K562 (cell line): Measurements from ENCODE around the gene MAD2L1BP. TPM values are rescaled to one million over a fixed set of nuclear protein-coding genes. Genes with fewer than 3 reads are reported as not detected.

Experiments used
- ATAC-seq: fragments of 200-7000 bp; cut with Tn5 transposase; 3 replicates; pipeline ENCODE4 v1.9.1; 2020; ENCODE audit warnings: moderate library complexity
- BruUV-seq: library from RNA; stranded (reverse); fragments of 400-500 nt; replicated peaks from 2 replicates; lab custom pipeline; 2021; lab: Mats Ljungman, UMichigan
- CTCF ChIA-PET: fragments of 300-600 bp; formaldehyde crosslinking; extraction: SDS; loops from one replicate; lab custom pipeline; 2021; ENCODE audit warnings: low intra/inter-chr PET ratio; lab: Yijun Ruan, JAX
- POLR2A ChIA-PET: fragments of 300-600, 350-650 bp; sonication (Branson Sonifier 250); formaldehyde crosslinking; extraction: SDS; loops from one replicate; lab custom pipeline; 2021; ENCODE audit warnings: antibody characterized with exemption, inconsistent platforms; lab: Yijun Ruan, JAX
- DNase-seq, 4 experiments: peaks; one replicate each; pipeline versions ENCODE4 v3.0.0 to v3.0.0-alpha.2; 2011 to 2018; ENCODE audit warnings: low spot score in 3 of 4, mixed read lengths in 3 of 4; ENCODE audit errors: extremely low read depth in 1 of 4
- FAIRE-seq: peaks from 2 replicates; lab custom pipeline; 2011; peaks lifted over from hg19 to GRCh38; lab: Jason Lieb, UNC
- H2AFZ ChIP-seq: 2 replicates; pipeline ENCODE4 v1.6.0; 2011; ENCODE audit warnings: low read depth, low read length, control low read depth, inconsistent platforms
- H3K27ac ChIP-seq: fragments of 200-600 bp; 3 replicates; pipeline ENCODE4 v1.8.0; 2011; ENCODE audit warnings: low read depth, mild to moderate bottlenecking, control low read depth, inconsistent platforms, low read length, moderate library complexity, mixed read lengths; ENCODE audit errors: extremely low read depth
- H3K27me3 ChIP-seq, 2 experiments: fragments of 300-600 bp in 1 of 2; 2 replicates in 1 of 2; 3 replicates in 1 of 2; pipeline versions ENCODE4 v1.6.0 to v1.8.0; 2011; ENCODE audit warnings: inconsistent platforms in 2 of 2, low read length in 2 of 2, mild to moderate bottlenecking in 1 of 2, mixed read lengths in 1 of 2, moderate library complexity in 1 of 2; ENCODE audit not compliant: control insufficient read depth in 2 of 2, insufficient read depth in 2 of 2
- H3K36me3 ChIP-seq: fragments of 300-600 bp; 3 replicates; pipeline ENCODE4 v1.8.0; 2011; ENCODE audit warnings: mild to moderate bottlenecking, low read length, inconsistent platforms; ENCODE audit not compliant: control insufficient read depth, insufficient read depth
- H3K4me1 ChIP-seq, 2 experiments: fragments of 200-600 bp in 1 of 2; replicated peaks in 1 of 2; 2 replicates in 1 of 2; 3 replicates in 1 of 2; pipeline versions ENCODE4 v1.5.1 to v1.8.0; 2011; ENCODE audit warnings: inconsistent platforms in 2 of 2, low read length in 2 of 2, mild to moderate bottlenecking in 1 of 2, mixed read lengths in 1 of 2, moderate library complexity in 1 of 2; ENCODE audit not compliant: control insufficient read depth in 2 of 2, insufficient read depth in 2 of 2
- H3K4me2 ChIP-seq: 2 replicates; pipeline ENCODE4 v1.6.1; 2011; ENCODE audit warnings: low read length, control low read depth, inconsistent platforms, mixed read lengths; ENCODE audit not compliant: insufficient read depth
- H3K4me3 ChIP-seq: fragments of 200-600 bp; sonication (generic), shearing (Covaris generic); 2 replicates; pipeline ENCODE4 v1.5.1; 2016; ENCODE audit warnings: control low read depth, inconsistent platforms
- H3K79me2 ChIP-seq: fragments of 200-600 bp; 3 replicates; pipeline ENCODE4 v1.8.0; 2011; ENCODE audit warnings: low read length, inconsistent platforms; ENCODE audit not compliant: control insufficient read depth, insufficient read depth
- H3K9ac ChIP-seq, 2 experiments: 2 replicates each; pipeline versions ENCODE4 v1.6.0 to v1.6.1; 2011; ENCODE audit warnings: low read depth in 2 of 2, low read length in 2 of 2, control low read depth in 1 of 2, inconsistent platforms in 1 of 2, mild to moderate bottlenecking in 1 of 2, mixed read lengths in 1 of 2; ENCODE audit not compliant: insufficient read depth in 1 of 2
- H3K9me1 ChIP-seq: one replicate; pipeline ENCODE4 v1.6.0; 2011; ENCODE audit warnings: inconsistent platforms, mild to moderate bottlenecking, low read length, moderate library complexity; ENCODE audit not compliant: control insufficient read depth, insufficient read depth
- H3K9me3 ChIP-seq: replicated peaks from 2 replicates; pipeline ENCODE4 v1.5.1; 2011; ENCODE audit warnings: low read depth, low read length, inconsistent platforms; ENCODE audit not compliant: control insufficient read depth, insufficient read depth
- H4K20me1 ChIP-seq: replicated peaks from 2 replicates; pipeline ENCODE4 v1.6.1; 2011; ENCODE audit warnings: low read length, inconsistent platforms, mixed read lengths; ENCODE audit not compliant: control insufficient read depth, insufficient read depth
- CHD4 ChIP-seq: fragments of 200-600 bp; sonication (generic); IDR thresholded peaks from 3 replicates; pipeline ENCODE4 v1.6.1; 2012; ENCODE audit warnings: low read depth, mild to moderate bottlenecking, mixed read lengths, low read length, inconsistent platforms; ENCODE audit not compliant: insufficient read depth, insufficient replicate concordance, poor library complexity, severe bottlenecking
- DDX20 ChIP-seq: fragments of 450-650 bp; IDR thresholded peaks from 2 replicates; pipeline ENCODE4 v1.6.1; 2016; ENCODE audit warnings: missing genetic modification characterization, low read depth, mild to moderate bottlenecking, missing compliant biosample characterization, moderate library complexity
- HDAC1 ChIP-seq, 2 experiments: fragments of 450-650 bp; IDR thresholded peaks; 2 replicates each; pipeline ENCODE4 v1.6.1; 2016 to 2017; ENCODE audit warnings: inconsistent platforms in 1 of 2, mild to moderate bottlenecking in 1 of 2, moderate library complexity in 1 of 2
- HNRNPL ChIP-seq: fragments of 200-400 bp; formaldehyde crosslinking; IDR thresholded peaks from 2 replicates; pipeline ENCODE4 v1.6.1; 2017; ENCODE audit warnings: low read depth, mild to moderate bottlenecking, low read length
- NONO ChIP-seq, 2 experiments: fragments of 200-400 bp in 1 of 2; fragments of 450-650 bp in 1 of 2; formaldehyde crosslinking in 1 of 2; IDR thresholded peaks; 2 replicates each; pipeline ENCODE4 v1.6.1; 2017; ENCODE audit warnings: low read depth in 2 of 2, mild to moderate bottlenecking in 2 of 2, moderate library complexity in 2 of 2, low read length in 1 of 2
- RHOXF2B ChIP-seq: fragments of 250-450 bp; sonication (Bioruptor Pico); conservative IDR thresholded peaks from 2 replicates; pipeline ENCODE4 v1.5.1; 2021
- ZEB2 ChIP-seq: fragments of 450-650 bp; IDR thresholded peaks from 2 replicates; pipeline ENCODE4 v1.6.1; 2016
- ZNF121 ChIP-seq: sonication (generic); formaldehyde crosslinking; conservative IDR thresholded peaks from 2 replicates; pipeline ENCODE4 v1.8.0; 2022; ENCODE audit warnings: missing genetic modification reagents
- ZNF75A ChIP-seq: fragments of 450-650 bp; formaldehyde crosslinking; IDR thresholded peaks from 2 replicates; pipeline ENCODE4 v1.4.0; 2020; ENCODE audit warnings: mild to moderate bottlenecking
- WGBS: fragments of 100-300 bp; shearing (Covaris generic); methylation state at CpG from one replicate; pipeline ENCODE4 v1.1.6; 2016; ENCODE audit warnings: low coverage, mixed read lengths; ENCODE audit not compliant: insufficient coverage; ENCODE audit errors: missing lambda C conversion rate; 5-methylcytosine and 5-hydroxymethylcytosine counted together
- in situ Hi-C: fragments of 300-500 bp; cut with MboI; formaldehyde crosslinking; loops from 4 replicates; pipeline ENCODE4 v1.15.0; 2018; ENCODE audit warnings: inconsistent platforms, mixed read lengths
- intact Hi-C: fragments of 100-400 bp; cut with micrococcal nuclease; formaldehyde crosslinking; loops from 2 replicates; pipeline ENCODE4 v1.14.2; 2022
- polyA plus RNA-seq, 8 experiments: library from polyadenylated mRNA; depleted of rRNA in 4 of 8; stranded (reverse) in 5 of 8; unstranded in 3 of 8; fragments of >200 nt; fragmentation: Nextera tagmentation in 2 of 8; fragmentation: Illumina TruSeq in 1 of 8; extraction: Ambion mirVana in 2 of 8; extraction: Trizol in 1 of 8; gene quantifications; 2 replicates each; pipeline versions ENCODE4 v1.2.1 to v1.2.3, GENCODE V29; 2011 to 2014; ENCODE audit warnings: inconsistent platforms in 1 of 8, missing spikeins in 1 of 8
- total RNA-seq, 7 experiments: library from RNA; depleted of rRNA in 6 of 7; stranded (reverse); fragments of >200 nt in 6 of 7; fragmentation: Illumina TruSeq in 2 of 7; extraction: Trizol in 2 of 7; gene quantifications; 2 replicates each; pipeline versions ENCODE4 v1.2.1 to v1.2.3, GENCODE V29; 2011 to 2021; ENCODE audit warnings: low replicate concordance in 1 of 7
- TF ChIP-seq, protein P1 (sequence below), 2 experiments: fragments of 450-650 bp in 1 of 2; sonication (generic) in 1 of 2; formaldehyde crosslinking; conservative IDR thresholded peaks; 2 replicates each; pipeline versions ENCODE4 v1.4.0 to v1.8.1; 2020 to 2022; ENCODE audit warnings: mild to moderate bottlenecking in 1 of 2, missing genetic modification reagents in 1 of 2
- TF ChIP-seq, protein P2 (sequence below): sonication (generic); formaldehyde crosslinking; IDR thresholded peaks from 2 replicates; pipeline ENCODE4 v1.8.1; 2023; ENCODE audit warnings: missing genetic modification reagents, mild to moderate bottlenecking, borderline replicate concordance
- TF ChIP-seq, protein P3 (sequence below), 3 experiments: fragments of 200-800 bp in 1 of 3; sonication (Bioruptor generic) in 1 of 3; sonication (generic) in 1 of 3; formaldehyde crosslinking in 1 of 3; IDR thresholded peaks; 2 replicates each; pipeline versions ENCODE4 v1.6.1 to v1.8.0; 2016 to 2022; ENCODE audit warnings: mild to moderate bottlenecking in 2 of 3, missing compliant biosample characterization in 2 of 3, missing genetic modification characterization in 2 of 3, missing genetic modification reagents in 1 of 3

MAD2L1BP gene
- total and polyA plus RNA-seq, 9 of the 15 experiments (the other 6 are each of a cell fraction or from before 2014, with no cell fraction given) = 69.7 to 321 (median 111) TPM

DNA sequence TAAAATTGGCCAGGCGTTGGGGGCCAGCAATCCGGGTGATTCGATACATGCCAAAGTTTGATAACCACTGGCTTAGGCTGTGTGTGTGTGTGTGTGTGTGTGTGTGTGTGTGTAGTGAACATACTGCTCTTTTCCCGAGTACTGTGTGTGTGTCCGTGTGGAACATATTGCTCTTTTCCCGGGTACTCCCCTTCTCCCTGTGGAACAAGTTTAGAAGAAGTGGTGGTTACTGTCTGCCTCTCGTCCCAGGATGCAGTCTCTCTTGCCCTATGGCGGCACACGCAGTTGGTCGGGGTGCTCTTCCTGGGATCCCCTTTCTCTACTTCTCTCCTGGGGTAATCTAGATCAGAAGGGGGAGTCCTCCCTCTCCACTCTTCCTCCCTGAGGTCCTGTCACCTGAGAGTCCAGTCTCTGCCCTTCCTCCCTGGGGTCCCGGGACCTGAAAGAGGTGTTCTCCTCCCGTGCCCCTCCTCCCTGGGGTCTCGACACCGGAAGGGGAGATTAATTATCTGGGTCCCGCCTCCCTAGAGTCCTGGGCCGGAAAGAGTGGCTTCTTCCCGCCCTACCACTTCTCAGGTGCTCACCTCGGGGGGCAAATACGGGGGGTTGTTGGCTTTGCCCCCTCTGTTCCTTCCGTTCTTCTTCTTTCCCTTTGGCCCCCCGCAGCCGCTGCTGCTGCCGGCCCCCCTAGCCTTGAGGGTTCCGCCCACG is 7.1 kb upstream of the MAD2L1BP start:
- H3K9me3 ChIP-seq = no peaks in the 10 kb centered on the region
- 0% methylated on average over 18 of the region's 25 CpGs for WGBS
- peaks cover 39 to 54% of the 10 kb centered on the region in 2 experiments for H3K4me1 ChIP-seq
- peak overlapping the region; percentile 98 for H3K4me2 ChIP-seq
- H3K9ac ChIP-seq = peak overlapping the region; percentile 92 to 99
- ATAC-seq (peak; percentile 56), DNase-seq (peak; percentile 77 to 89 (median 86)), FAIRE-seq (no peak)
- peaks cover 13% of the 10 kb centered on the region for H3K9me1 ChIP-seq
- no peaks in the 10 kb centered on the region for H4K20me1 ChIP-seq
- CTCF ChIA-PET = no interaction called here
- intact Hi-C loops (loop anchor here (2.0 to 5.0 kb wide), 3 partner anchors 39 to 499 kb away; partner anchors contain the start of genes MRPL14, POLH, TMEM63B and XPO5), in situ Hi-C loops (no loop called here)
- peaks cover 62% of the 10 kb centered on the region for H3K79me2 ChIP-seq
- peaks cover 40% of the 10 kb centered on the region for H3K36me3 ChIP-seq
- BruUV-seq = TSS peak; percentile 49
- H3K4me3 ChIP-seq = peak overlapping the region; percentile 58
- no peaks in the 10 kb centered on the region; a peak in 1 of 5 replicates for H3K27me3 ChIP-seq
- peak overlapping the region; percentile 99 for H3K27ac ChIP-seq
- POLR2A ChIA-PET = interaction anchor here (0.6 to 11.8 kb wide), 47 partner anchors 9 to 708 kb away, joined by 3 to 206 read pairs (median 5); partner anchors contain the start of genes POLH, POLR1C, RSPH9 and VEGFA
- H2AFZ ChIP-seq = peak overlapping the region; percentile 32
- TF ChIP-seq, protein P1, sequence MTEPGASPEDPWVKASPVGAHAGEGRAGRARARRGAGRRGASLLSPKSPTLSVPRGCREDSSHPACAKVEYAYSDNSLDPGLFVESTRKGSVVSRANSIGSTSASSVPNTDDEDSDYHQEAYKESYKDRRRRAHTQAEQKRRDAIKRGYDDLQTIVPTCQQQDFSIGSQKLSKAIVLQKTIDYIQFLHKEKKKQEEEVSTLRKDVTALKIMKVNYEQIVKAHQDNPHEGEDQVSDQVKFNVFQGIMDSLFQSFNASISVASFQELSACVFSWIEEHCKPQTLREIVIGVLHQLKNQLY (CRISPR knock-in tag; conservative IDR thresholded peaks at IDR 0.05) = peak in 1 of 2 experiments; percentile 74; a peak in 1 of 4 replicates
- TF ChIP-seq ZEB2 (peak; percentile 95; the same call in 1 of the 2 replicates), HDAC1 (IDR thresholded peaks at IDR 0.05) (peak in 1 of 2 experiments; percentile 81; a peak in 2 of 4 replicates), CHD4 (no peak), RHOXF2B (0 out of 2 replicates have a peak, but pooled peaks have one; percentile 28), DDX20 (tag) (0 out of 2 replicates have a peak, but pooled peaks have one; percentile 41), ZNF75A (no peak), NONO (IDR thresholded peaks at IDR 0.05; ENCODE audit: low read depth in 2 of 2, low read length in 1 of 2) (no peak), HNRNPL (no peak), ZNF121 (no peak)
- TF ChIP-seq, protein P2, sequence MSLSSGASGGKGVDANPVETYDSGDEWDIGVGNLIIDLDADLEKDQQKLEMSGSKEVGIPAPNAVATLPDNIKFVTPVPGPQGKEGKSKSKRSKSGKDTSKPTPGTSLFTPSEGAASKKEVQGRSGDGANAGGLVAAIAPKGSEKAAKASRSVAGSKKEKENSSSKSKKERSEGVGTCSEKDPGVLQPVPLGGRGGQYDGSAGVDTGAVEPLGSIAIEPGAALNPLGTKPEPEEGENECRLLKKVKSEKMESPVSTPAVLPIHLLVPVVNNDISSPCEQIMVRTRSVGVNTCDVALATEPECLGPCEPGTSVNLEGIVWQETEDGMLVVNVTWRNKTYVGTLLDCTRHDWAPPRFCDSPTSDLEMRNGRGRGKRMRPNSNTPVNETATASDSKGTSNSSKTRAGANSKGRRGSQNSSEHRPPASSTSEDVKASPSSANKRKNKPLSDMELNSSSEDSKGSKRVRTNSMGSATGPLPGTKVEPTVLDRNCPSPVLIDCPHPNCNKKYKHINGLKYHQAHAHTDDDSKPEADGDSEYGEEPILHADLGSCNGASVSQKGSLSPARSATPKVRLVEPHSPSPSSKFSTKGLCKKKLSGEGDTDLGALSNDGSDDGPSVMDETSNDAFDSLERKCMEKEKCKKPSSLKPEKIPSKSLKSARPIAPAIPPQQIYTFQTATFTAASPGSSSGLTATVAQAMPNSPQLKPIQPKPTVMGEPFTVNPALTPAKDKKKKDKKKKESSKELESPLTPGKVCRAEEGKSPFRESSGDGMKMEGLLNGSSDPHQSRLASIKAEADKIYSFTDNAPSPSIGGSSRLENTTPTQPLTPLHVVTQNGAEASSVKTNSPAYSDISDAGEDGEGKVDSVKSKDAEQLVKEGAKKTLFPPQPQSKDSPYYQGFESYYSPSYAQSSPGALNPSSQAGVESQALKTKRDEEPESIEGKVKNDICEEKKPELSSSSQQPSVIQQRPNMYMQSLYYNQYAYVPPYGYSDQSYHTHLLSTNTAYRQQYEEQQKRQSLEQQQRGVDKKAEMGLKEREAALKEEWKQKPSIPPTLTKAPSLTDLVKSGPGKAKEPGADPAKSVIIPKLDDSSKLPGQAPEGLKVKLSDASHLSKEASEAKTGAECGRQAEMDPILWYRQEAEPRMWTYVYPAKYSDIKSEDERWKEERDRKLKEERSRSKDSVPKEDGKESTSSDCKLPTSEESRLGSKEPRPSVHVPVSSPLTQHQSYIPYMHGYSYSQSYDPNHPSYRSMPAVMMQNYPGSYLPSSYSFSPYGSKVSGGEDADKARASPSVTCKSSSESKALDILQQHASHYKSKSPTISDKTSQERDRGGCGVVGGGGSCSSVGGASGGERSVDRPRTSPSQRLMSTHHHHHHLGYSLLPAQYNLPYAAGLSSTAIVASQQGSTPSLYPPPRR (CRISPR knock-in tag) = 0 out of 2 replicates have a peak, but pooled peaks have one; percentile 72
- TF ChIP-seq, protein P3, sequence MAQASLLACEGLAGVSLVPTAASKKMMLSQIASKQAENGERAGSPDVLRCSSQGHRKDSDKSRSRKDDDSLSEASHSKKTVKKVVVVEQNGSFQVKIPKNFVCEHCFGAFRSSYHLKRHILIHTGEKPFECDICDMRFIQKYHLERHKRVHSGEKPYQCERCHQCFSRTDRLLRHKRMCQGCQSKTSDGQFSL (CRISPR knock-in tag; IDR thresholded peaks at IDR 0.05) = no peak
- TF ChIP-seq, protein P3 (tag; IDR thresholded peaks at IDR 0.05) = peak in 1 of 2 experiments; percentile 30; a peak in 1 of 4 replicates
